GM12878 (cell line): ENCODE measurements around the gene AGTPBP1. TPM values are rescaled to one million over a fixed set of nuclear protein-coding genes. Genes with fewer than 3 reads are reported as not detected.
A peak's percentile ranks its signal among the peaks of the same experiment; 100 is the strongest.

Experiments used
- ATAC-seq: fragments of 200-7000 bp; cut with Tn5 transposase; 3 replicates; pipeline ENCODE4 v1.9.1; 2020; ENCODE audit warnings: mild to moderate bottlenecking, moderate library complexity
- BruUV-seq: library from RNA; stranded (reverse); fragments of 400-500 nt; replicated peaks from 2 replicates; lab custom pipeline; 2021; lab: Mats Ljungman, UMichigan
- CTCF ChIA-PET: fragments of 300-600 bp; sonication (Branson Sonifier 250); formaldehyde crosslinking; extraction: SDS; loops from one replicate; lab custom pipeline; 2021; ENCODE audit warnings: inconsistent platforms; lab: Yijun Ruan, JAX
- POLR2A ChIA-PET: fragments of 350-600 bp; formaldehyde crosslinking; extraction: SDS; loops from one replicate; lab custom pipeline; 2021; ENCODE audit warnings: inconsistent platforms; lab: Charles Lee
- RAD21 ChIA-PET: fragments of 300-600 bp; sonication (Branson Sonifier 250); formaldehyde crosslinking; loops from one replicate; lab custom pipeline; 2023; ENCODE audit warnings: antibody characterized with exemption; ENCODE audit not compliant: unreplicated experiment; lab: Charles Lee
- SMC1A ChIA-PET: fragments of 300-600 bp; sonication (Branson Sonifier 250); formaldehyde crosslinking; loops from one replicate; lab custom pipeline; 2023; ENCODE audit not compliant: unreplicated experiment, uncharacterized antibody; lab: Charles Lee
- DNase-seq: peaks from one replicate; pipeline ENCODE4 v3.0.0-alpha.2; 2011; ENCODE audit warnings: low read depth, low spot score
- FAIRE-seq: peaks from 3 replicates; lab custom pipeline; 2011; peaks lifted over from hg19 to GRCh38; lab: Jason Lieb, UNC
- H2AFZ ChIP-seq: 2 replicates; pipeline ENCODE4 v1.6.0; 2011; ENCODE audit warnings: low read depth, low read length, control low read depth; ENCODE audit not compliant: control insufficient read depth
- H3K27ac ChIP-seq: 2 replicates; pipeline ENCODE4 v1.5.1; 2011; ENCODE audit warnings: control low read depth; ENCODE audit not compliant: control insufficient read depth, insufficient read depth
- H3K27me3 ChIP-seq, 2 experiments: replicated peaks in 1 of 2; 2 replicates each; pipeline versions ENCODE4 v1.6.0 to v1.6.1; 2011; ENCODE audit warnings: low read length in 1 of 2; ENCODE audit not compliant: control insufficient read depth in 2 of 2, insufficient read depth in 2 of 2
- H3K36me3 ChIP-seq, 2 experiments: 2 replicates each; pipeline ENCODE4 v1.5.1; 2011; ENCODE audit warnings: low read length in 1 of 2; ENCODE audit not compliant: control insufficient read depth in 2 of 2, insufficient read depth in 2 of 2
- H3K4me1 ChIP-seq: 2 replicates; pipeline ENCODE4 v1.6.1; 2011; ENCODE audit warnings: mild to moderate bottlenecking, low read length, moderate library complexity, mixed read lengths; ENCODE audit not compliant: control insufficient read depth, insufficient read depth
- H3K4me2 ChIP-seq: 2 replicates; pipeline ENCODE4 v1.6.0; 2011; ENCODE audit warnings: control low read depth; ENCODE audit not compliant: control insufficient read depth, insufficient read depth
- H3K4me3 ChIP-seq: fragments of 200-600 bp; sonication (generic); 2 replicates; pipeline ENCODE4 v1.5.1; 2016
- H3K79me2 ChIP-seq: 2 replicates; pipeline ENCODE4 v1.6.0; 2011; ENCODE audit warnings: low read length; ENCODE audit not compliant: control insufficient read depth, insufficient read depth
- H3K9ac ChIP-seq: 2 replicates; pipeline ENCODE4 v1.8.0; 2011; ENCODE audit warnings: low read length, control low read depth, mixed read lengths; ENCODE audit not compliant: control insufficient read depth, insufficient read depth
- H3K9me3 ChIP-seq: replicated peaks from 3 replicates; pipeline ENCODE4 v1.5.1; 2011; ENCODE audit warnings: mild to moderate bottlenecking, low read length; ENCODE audit not compliant: control insufficient read depth, insufficient read depth
- H4K20me1 ChIP-seq: 2 replicates; pipeline ENCODE4 v1.6.0; 2011; ENCODE audit not compliant: control insufficient read depth, insufficient read depth
- CREB1 ChIP-seq: IDR thresholded peaks from 2 replicates; pipeline ENCODE4 v1.6.1; 2012; ENCODE audit warnings: low read depth, mild to moderate bottlenecking, inconsistent platforms
- HDAC6 ChIP-seq: fragments of 200-600 bp; sonication (generic); IDR thresholded peaks from one replicate; pipeline ENCODE4 v1.8.0; 2017; ENCODE audit warnings: antibody characterized with exemption; ENCODE audit not compliant: unreplicated experiment
- SIN3A ChIP-seq: IDR thresholded peaks from 2 replicates; pipeline ENCODE4 v1.6.1; 2012; ENCODE audit warnings: low read depth, low read length, improper control_type of control experiment
- TBL1XR1 ChIP-seq: IDR thresholded peaks from 2 replicates; pipeline ENCODE4 v1.6.1; 2012; ENCODE audit warnings: low read depth, low read length, improper control_type of control experiment
- WRNIP1 ChIP-seq: IDR thresholded peaks from 2 replicates; pipeline ENCODE4 v1.6.1; 2011; ENCODE audit warnings: low read depth, low read length, improper control_type of control experiment, borderline replicate concordance
- ZSCAN29 ChIP-seq: fragments of 450-650 bp; IDR thresholded peaks from 2 replicates; pipeline ENCODE4 v1.6.1; 2017; ENCODE audit warnings: mild to moderate bottlenecking, moderate library complexity
- in situ Hi-C: fragments of 300-500 bp; cut with MboI; formaldehyde crosslinking; loops from 9 replicates; pipeline ENCODE4 v1.14.3; 2018; ENCODE audit warnings: mixed read lengths
- intact Hi-C: fragments of 100-400 bp; cut with micrococcal nuclease; formaldehyde crosslinking; loops from one replicate; pipeline ENCODE4 v1.14.2; 2022; ENCODE audit not compliant: unreplicated experiment
- polyA plus RNA-seq, 11 experiments: library from polyadenylated mRNA; depleted of rRNA in 4 of 11; unstranded in 6 of 11; stranded (reverse) in 5 of 11; fragments of >200 nt; fragmentation: Nextera tagmentation in 4 of 11; fragmentation: Illumina TruSeq in 1 of 11; extraction: Ambion mirVana in 4 of 11; extraction: Trizol in 1 of 11; gene quantifications; 1 replicate in 1 of 11; 2 replicates in 10 of 11; pipeline versions ENCODE4 v1.2.1 to v1.2.3, GENCODE V29; 2011 to 2016; ENCODE audit warnings: inconsistent platforms in 2 of 11, missing spikeins in 2 of 11, low read depth in 1 of 11
- total RNA-seq, 4 experiments: library from RNA; depleted of rRNA in 3 of 4; stranded (reverse); fragments of >200 nt in 3 of 4; fragmentation: Illumina TruSeq in 1 of 4; extraction: Trizol in 1 of 4; gene quantifications; 2 replicates each; pipeline versions ENCODE4 v1.2.1 to v1.2.3, GENCODE V29; 2013 to 2021
- TF ChIP-seq, protein P1 (sequence below): fragments of 450-650 bp; IDR thresholded peaks from 2 replicates; pipeline ENCODE4 v1.6.1; 2017; ENCODE audit warnings: mild to moderate bottlenecking, moderate library complexity
- TF ChIP-seq, protein P2 (sequence below): fragments of 450-650 bp; IDR thresholded peaks from 2 replicates; pipeline ENCODE4 v1.6.1; 2017; ENCODE audit warnings: mild to moderate bottlenecking, low read depth, inconsistent platforms; ENCODE audit not compliant: poor library complexity, severe bottlenecking
- TF ChIP-seq, protein P3 (sequence below): fragments of 450-650 bp; IDR thresholded peaks from 2 replicates; pipeline ENCODE4 v1.6.1; 2016; ENCODE audit warnings: mild to moderate bottlenecking

The AGTPBP1 gene
- total and polyA plus RNA-seq, 10 of the 15 experiments (the other 5 are each of a cell fraction or from before 2014, with no cell fraction given), result 6.1 to 35.2 (median 20.0) TPM

DNA sequence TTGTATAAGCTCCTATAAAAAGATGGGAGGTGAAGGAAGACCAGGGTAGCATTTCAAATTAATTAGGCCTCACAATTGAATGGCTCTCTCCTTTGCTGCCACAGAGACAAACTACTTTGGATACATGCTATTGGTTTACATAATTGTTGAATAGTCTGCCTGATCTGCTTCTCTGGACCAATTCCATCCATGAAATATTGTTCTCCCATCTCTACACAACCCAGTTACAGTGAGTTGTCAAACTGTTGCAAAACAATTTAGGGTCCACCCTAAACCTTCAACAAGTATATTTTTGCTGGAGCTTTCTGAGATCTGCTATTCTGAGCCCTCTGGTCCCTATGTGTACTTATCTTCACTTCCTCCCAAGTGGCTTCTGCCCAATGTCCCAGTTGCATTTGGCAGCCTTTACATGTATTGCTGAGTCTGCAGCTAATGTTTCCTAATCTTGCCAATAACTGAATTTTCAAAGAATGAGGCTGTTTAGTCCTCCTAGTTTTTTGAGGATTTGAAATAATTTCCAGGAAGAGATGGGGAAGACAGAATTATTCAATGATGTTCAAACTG is 38.9 kb downstream of the AGTPBP1 start:
- H3K27ac ChIP-seq, result no peak overlapping the region
- intact Hi-C loops, result no loop called here
- no peaks in the 10 kb centered on the region for H4K20me1 ChIP-seq
- ChIA-PET RAD21 (no interaction called here), SMC1A (no interaction called here), CTCF (no interaction called here), POLR2A (no interaction called here)
- FAIRE-seq (no peak), DNase-seq (no peak), ATAC-seq (no peak)
- in situ Hi-C loops, result no loop called here
- no peak overlapping the region for H3K4me3 ChIP-seq
- H3K4me1 ChIP-seq, result no peaks in the 10 kb centered on the region
- no peak overlapping the region for H2AFZ ChIP-seq
- peaks cover 2% of the 10 kb centered on the region; the same call in 1 of the 2 replicates for H3K79me2 ChIP-seq
- H3K9ac ChIP-seq, result no peak overlapping the region
- no peaks in the 10 kb centered on the region for H3K36me3 ChIP-seq
- no TSS peak for BruUV-seq
- H3K27me3 ChIP-seq, result no peaks in the 10 kb centered on the region
- TF ChIP-seq WRNIP1 (no peak), HDAC6 (no peak), SIN3A (no peak)
- H3K9me3 ChIP-seq, result no peaks in the 10 kb centered on the region
- H3K4me2 ChIP-seq, result no peak overlapping the region

DNA sequence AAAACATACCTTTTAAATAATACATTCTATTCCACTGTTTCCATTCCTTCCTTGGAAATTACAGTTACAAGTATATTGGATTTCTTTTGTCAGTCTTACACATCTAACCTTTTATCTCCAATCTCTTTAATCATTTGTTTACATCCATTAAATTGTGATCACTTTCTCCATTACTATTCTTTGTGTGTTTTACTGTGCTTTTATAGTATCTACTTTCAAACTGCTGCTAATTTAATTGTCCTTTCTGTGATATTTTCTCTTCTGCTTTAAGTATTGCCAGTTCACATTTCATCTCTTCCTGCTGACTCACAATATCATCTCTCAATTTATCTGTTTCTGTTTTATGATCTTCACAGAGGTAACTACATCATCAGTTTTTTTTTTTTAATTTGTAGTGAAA is 39.6 kb downstream of the AGTPBP1 start:
- CTCF ChIA-PET, result no interaction called here
- no peaks in the 10 kb centered on the region for H3K36me3 ChIP-seq
- H2AFZ ChIP-seq, result no peak overlapping the region
- DNase-seq, result no peak
- H3K27me3 ChIP-seq, result no peaks in the 10 kb centered on the region
- H3K4me1 ChIP-seq, result no peaks in the 10 kb centered on the region
- TSS peak; percentile 29 for BruUV-seq
- no peak overlapping the region for H3K4me2 ChIP-seq
- SMC1A ChIA-PET, result no interaction called here
- H4K20me1 ChIP-seq, result no peaks in the 10 kb centered on the region
- POLR2A ChIA-PET, result no interaction called here
- no peaks in the 10 kb centered on the region for H3K9me3 ChIP-seq
- RAD21 ChIA-PET, result no interaction called here
- no peak overlapping the region for H3K9ac ChIP-seq
- FAIRE-seq, result no peak
- ATAC-seq, result no peak
- H3K4me3 ChIP-seq, result no peak overlapping the region
- H3K79me2 ChIP-seq, result peaks cover 2% of the 10 kb centered on the region; the same call in 1 of the 2 replicates
- in situ Hi-C loops, result no loop called here
- H3K27ac ChIP-seq, result no peak overlapping the region
- intact Hi-C loops, result no loop called here
- TF ChIP-seq, protein P1, sequence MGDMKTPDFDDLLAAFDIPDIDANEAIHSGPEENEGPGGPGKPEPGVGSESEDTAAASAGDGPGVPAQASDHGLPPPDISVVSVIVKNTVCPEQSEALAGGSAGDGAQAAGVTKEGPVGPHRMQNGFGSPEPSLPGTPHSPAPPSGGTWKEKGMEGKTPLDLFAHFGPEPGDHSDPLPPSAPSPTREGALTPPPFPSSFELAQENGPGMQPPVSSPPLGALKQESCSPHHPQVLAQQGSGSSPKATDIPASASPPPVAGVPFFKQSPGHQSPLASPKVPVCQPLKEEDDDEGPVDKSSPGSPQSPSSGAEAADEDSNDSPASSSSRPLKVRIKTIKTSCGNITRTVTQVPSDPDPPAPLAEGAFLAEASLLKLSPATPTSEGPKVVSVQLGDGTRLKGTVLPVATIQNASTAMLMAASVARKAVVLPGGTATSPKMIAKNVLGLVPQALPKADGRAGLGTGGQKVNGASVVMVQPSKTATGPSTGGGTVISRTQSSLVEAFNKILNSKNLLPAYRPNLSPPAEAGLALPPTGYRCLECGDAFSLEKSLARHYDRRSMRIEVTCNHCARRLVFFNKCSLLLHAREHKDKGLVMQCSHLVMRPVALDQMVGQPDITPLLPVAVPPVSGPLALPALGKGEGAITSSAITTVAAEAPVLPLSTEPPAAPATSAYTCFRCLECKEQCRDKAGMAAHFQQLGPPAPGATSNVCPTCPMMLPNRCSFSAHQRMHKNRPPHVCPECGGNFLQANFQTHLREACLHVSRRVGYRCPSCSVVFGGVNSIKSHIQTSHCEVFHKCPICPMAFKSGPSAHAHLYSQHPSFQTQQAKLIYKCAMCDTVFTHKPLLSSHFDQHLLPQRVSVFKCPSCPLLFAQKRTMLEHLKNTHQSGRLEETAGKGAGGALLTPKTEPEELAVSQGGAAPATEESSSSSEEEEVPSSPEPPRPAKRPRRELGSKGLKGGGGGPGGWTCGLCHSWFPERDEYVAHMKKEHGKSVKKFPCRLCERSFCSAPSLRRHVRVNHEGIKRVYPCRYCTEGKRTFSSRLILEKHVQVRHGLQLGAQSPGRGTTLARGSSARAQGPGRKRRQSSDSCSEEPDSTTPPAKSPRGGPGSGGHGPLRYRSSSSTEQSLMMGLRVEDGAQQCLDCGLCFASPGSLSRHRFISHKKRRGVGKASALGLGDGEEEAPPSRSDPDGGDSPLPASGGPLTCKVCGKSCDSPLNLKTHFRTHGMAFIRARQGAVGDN, result no peak
- TF ChIP-seq, protein P2, sequence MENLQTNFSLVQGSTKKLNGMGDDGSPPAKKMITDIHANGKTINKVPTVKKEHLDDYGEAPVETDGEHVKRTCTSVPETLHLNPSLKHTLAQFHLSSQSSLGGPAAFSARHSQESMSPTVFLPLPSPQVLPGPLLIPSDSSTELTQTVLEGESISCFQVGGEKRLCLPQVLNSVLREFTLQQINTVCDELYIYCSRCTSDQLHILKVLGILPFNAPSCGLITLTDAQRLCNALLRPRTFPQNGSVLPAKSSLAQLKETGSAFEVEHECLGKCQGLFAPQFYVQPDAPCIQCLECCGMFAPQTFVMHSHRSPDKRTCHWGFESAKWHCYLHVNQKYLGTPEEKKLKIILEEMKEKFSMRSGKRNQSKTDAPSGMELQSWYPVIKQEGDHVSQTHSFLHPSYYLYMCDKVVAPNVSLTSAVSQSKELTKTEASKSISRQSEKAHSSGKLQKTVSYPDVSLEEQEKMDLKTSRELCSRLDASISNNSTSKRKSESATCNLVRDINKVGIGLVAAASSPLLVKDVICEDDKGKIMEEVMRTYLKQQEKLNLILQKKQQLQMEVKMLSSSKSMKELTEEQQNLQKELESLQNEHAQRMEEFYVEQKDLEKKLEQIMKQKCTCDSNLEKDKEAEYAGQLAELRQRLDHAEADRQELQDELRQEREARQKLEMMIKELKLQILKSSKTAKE, result no peak
- TF ChIP-seq, protein P3, sequence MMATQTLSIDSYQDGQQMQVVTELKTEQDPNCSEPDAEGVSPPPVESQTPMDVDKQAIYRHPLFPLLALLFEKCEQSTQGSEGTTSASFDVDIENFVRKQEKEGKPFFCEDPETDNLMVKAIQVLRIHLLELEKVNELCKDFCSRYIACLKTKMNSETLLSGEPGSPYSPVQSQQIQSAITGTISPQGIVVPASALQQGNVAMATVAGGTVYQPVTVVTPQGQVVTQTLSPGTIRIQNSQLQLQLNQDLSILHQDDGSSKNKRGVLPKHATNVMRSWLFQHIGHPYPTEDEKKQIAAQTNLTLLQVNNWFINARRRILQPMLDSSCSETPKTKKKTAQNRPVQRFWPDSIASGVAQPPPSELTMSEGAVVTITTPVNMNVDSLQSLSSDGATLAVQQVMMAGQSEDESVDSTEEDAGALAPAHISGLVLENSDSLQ, result no peak
- no peak for TF ChIP-seq CREB1
- TF ChIP-seq ZSCAN29, result no peak
- TF ChIP-seq TBL1XR1, result no peak
